ENCODE data around the gene CNGA4.

CNGA4 gene

GRCh38 chr11:6225896-6226295 is 13.0 kb upstream of the CNGA4 start:
- H3K9me3 ChIP-seq (ENCODE audit: control insufficient read depth, insufficient read depth, low read depth, low read length), result no peaks in the 10 kb centered on the region
- no peak overlapping the region for H3K27ac ChIP-seq (ENCODE audit: low read depth, low read length)
- no peak overlapping the region for H3K4me3 ChIP-seq (ENCODE audit: low read depth, low read length)
- no peaks in the 10 kb centered on the region for H3K4me1 ChIP-seq (ENCODE audit: control insufficient read depth, insufficient read depth, low read length)
- no peaks in the 10 kb centered on the region for H3K27me3 ChIP-seq (ENCODE audit: control insufficient read depth, insufficient read depth, low read length)
- peaks cover 31% of the 10 kb centered on the region for H3K36me3 ChIP-seq (ENCODE audit: control insufficient read depth, insufficient read depth, low read length)
- H3K9ac ChIP-seq (ENCODE audit: low read length), result no peak overlapping the region

- no peak overlapping the region for H3K9ac ChIP-seq (ENCODE audit: low read length)
- no peaks in the 10 kb centered on the region for H3K27me3 ChIP-seq (ENCODE audit: control insufficient read depth, insufficient read depth, low read length)
- no peak overlapping the region for H3K27ac ChIP-seq (ENCODE audit: low read depth, low read length)
- peaks cover 11% of the 10 kb centered on the region for H3K36me3 ChIP-seq (ENCODE audit: control insufficient read depth, insufficient read depth, low read length)
- no peak overlapping the region for H3K4me3 ChIP-seq (ENCODE audit: low read depth, low read length)
- H3K4me1 ChIP-seq (ENCODE audit: control insufficient read depth, insufficient read depth, low read length), result 0 out of 2 replicates have a peak, but pooled peaks cover 1% of the 10 kb centered on the region
- H3K9me3 ChIP-seq (ENCODE audit: control insufficient read depth, insufficient read depth, low read depth, low read length), result no peaks in the 10 kb centered on the region
These were observed 10.4 kb upstream of the CNGA4 start for GRCh38 chr11:6228520-6228919.

GRCh38 chr11:6229911-6230310 is 9.0 kb upstream of the CNGA4 start:
- 0 out of 2 replicates have a peak, but pooled peaks cover 6% of the 10 kb centered on the region for H3K4me1 ChIP-seq (ENCODE audit: control insufficient read depth, insufficient read depth, low read length)
- no peak overlapping the region for H3K27ac ChIP-seq (ENCODE audit: low read depth, low read length)
- no peaks in the 10 kb centered on the region for H3K36me3 ChIP-seq (ENCODE audit: control insufficient read depth, insufficient read depth, low read length)
- H3K9me3 ChIP-seq (ENCODE audit: control insufficient read depth, insufficient read depth, low read depth, low read length), result no peaks in the 10 kb centered on the region
- no peaks in the 10 kb centered on the region for H3K27me3 ChIP-seq (ENCODE audit: control insufficient read depth, insufficient read depth, low read length)
- no peak overlapping the region for H3K4me3 ChIP-seq (ENCODE audit: low read depth, low read length)
- H3K9ac ChIP-seq (ENCODE audit: low read length), result no peak overlapping the region

- Histone ChIP-seq H3K36me3 (ENCODE audit: control insufficient read depth, insufficient read depth, low read length) (no peaks in the 10 kb centered on the region), H3K27ac (ENCODE audit: low read depth, low read length) (no peak overlapping the region), H3K9ac (ENCODE audit: low read length) (no peak overlapping the region), H3K4me3 (ENCODE audit: low read depth, low read length) (no peak overlapping the region), H3K4me1 (ENCODE audit: control insufficient read depth, insufficient read depth, low read length) (0 out of 2 replicates have a peak, but pooled peaks cover 6% of the 10 kb centered on the region), H3K9me3 (ENCODE audit: control insufficient read depth, insufficient read depth, low read depth, low read length) (no peaks in the 10 kb centered on the region), H3K27me3 (ENCODE audit: control insufficient read depth, insufficient read depth, low read length) (no peaks in the 10 kb centered on the region)
These were observed 6.0 kb upstream of the CNGA4 start for GRCh38 chr11:6232899-6233298.

GRCh38 chr11:6233984-6234386 is 4.9 kb upstream of the CNGA4 start:
- Histone ChIP-seq H3K9me3 (ENCODE audit: control insufficient read depth, insufficient read depth, low read depth, low read length) (no peaks in the 10 kb centered on the region), H3K27me3 (ENCODE audit: control insufficient read depth, insufficient read depth, low read length) (no peaks in the 10 kb centered on the region), H3K36me3 (ENCODE audit: control insufficient read depth, insufficient read depth, low read length) (no peaks in the 10 kb centered on the region), H3K4me3 (ENCODE audit: low read depth, low read length) (peak overlapping the region; percentile 97), H3K27ac (ENCODE audit: low read depth, low read length) (no peak overlapping the region), H3K9ac (ENCODE audit: low read length) (peak overlapping the region; percentile 91), H3K4me1 (ENCODE audit: control insufficient read depth, insufficient read depth, low read length) (0 out of 2 replicates have a peak, but pooled peaks cover 6% of the 10 kb centered on the region)

- Histone ChIP-seq H3K27me3 (ENCODE audit: control insufficient read depth, insufficient read depth, low read length) (no peaks in the 10 kb centered on the region), H3K4me1 (ENCODE audit: control insufficient read depth, insufficient read depth, low read length) (0 out of 2 replicates have a peak, but pooled peaks cover 6% of the 10 kb centered on the region), H3K9ac (ENCODE audit: low read length) (peak within 1 kb of the TSS; percentile 91), H3K4me3 (ENCODE audit: low read depth, low read length) (peak within 1 kb of the TSS; percentile 97), H3K27ac (ENCODE audit: low read depth, low read length) (peak within 1 kb of the TSS; percentile 67; the same call in 1 of the 2 replicates), H3K9me3 (ENCODE audit: control insufficient read depth, insufficient read depth, low read depth, low read length) (no peaks in the 10 kb centered on the region), H3K36me3 (ENCODE audit: control insufficient read depth, insufficient read depth, low read length) (no peaks in the 10 kb centered on the region)
These were observed 4.3 kb upstream of the CNGA4 start, which contains the start of gene FHIP1B for GRCh38 chr11:6234387-6235107. TSS of gene FHIP1B (minus strand) at chr11:6234636. CDS start at chr11:6224516, 10,120 bp downstream.

GRCh38 chr11:6237266-6237665 is 1.6 kb upstream of the CNGA4 start:
- Histone ChIP-seq H3K27me3 (ENCODE audit: control insufficient read depth, insufficient read depth, low read length) (no peaks in the 10 kb centered on the region), H3K36me3 (ENCODE audit: control insufficient read depth, insufficient read depth, low read length) (no peaks in the 10 kb centered on the region), H3K9me3 (ENCODE audit: control insufficient read depth, insufficient read depth, low read depth, low read length) (no peaks in the 10 kb centered on the region), H3K9ac (ENCODE audit: low read length) (no peak overlapping the region), H3K27ac (ENCODE audit: low read depth, low read length) (no peak overlapping the region), H3K4me3 (ENCODE audit: low read depth, low read length) (no peak overlapping the region), H3K4me1 (ENCODE audit: control insufficient read depth, insufficient read depth, low read length) (0 out of 2 replicates have a peak, but pooled peaks cover 6% of the 10 kb centered on the region)

GRCh38 chr11:6237761-6238302 is 1.1 kb upstream of the CNGA4 start:
- Histone ChIP-seq H3K36me3 (ENCODE audit: control insufficient read depth, insufficient read depth, low read length) (no peaks in the 10 kb centered on the region), H3K9me3 (ENCODE audit: control insufficient read depth, insufficient read depth, low read depth, low read length) (no peaks in the 10 kb centered on the region), H3K4me3 (ENCODE audit: low read depth, low read length) (no peak overlapping the region), H3K27ac (ENCODE audit: low read depth, low read length) (no peak overlapping the region), H3K27me3 (ENCODE audit: control insufficient read depth, insufficient read depth, low read length) (no peaks in the 10 kb centered on the region), H3K9ac (ENCODE audit: low read length) (no peak overlapping the region), H3K4me1 (ENCODE audit: control insufficient read depth, insufficient read depth, low read length) (0 out of 2 replicates have a peak, but pooled peaks cover 6% of the 10 kb centered on the region)

- Histone ChIP-seq H3K36me3 (ENCODE audit: control insufficient read depth, insufficient read depth, low read length) (no peaks in the 10 kb centered on the region), H3K27ac (ENCODE audit: low read depth, low read length) (no peak overlapping the region)
These were observed 1.2 kb downstream of the CNGA4 start for GRCh38 chr11:6240139-6240538.

GRCh38 chr11:6240781-6241180 is 1.9 kb downstream of the CNGA4 start:
- Histone ChIP-seq H3K36me3 (ENCODE audit: control insufficient read depth, insufficient read depth, low read length) (no peaks in the 10 kb centered on the region), H3K9ac (ENCODE audit: low read length) (no peak overlapping the region), H3K9me3 (ENCODE audit: control insufficient read depth, insufficient read depth, low read depth, low read length) (no peaks in the 10 kb centered on the region), H3K27me3 (ENCODE audit: control insufficient read depth, insufficient read depth, low read length) (no peaks in the 10 kb centered on the region), H3K4me1 (ENCODE audit: control insufficient read depth, insufficient read depth, low read length) (no peaks in the 10 kb centered on the region), H3K4me3 (ENCODE audit: low read depth, low read length) (no peak overlapping the region), H3K27ac (ENCODE audit: low read depth, low read length) (no peak overlapping the region)

More at GRCh38 chr11:6240139-6240538, 1.2 kb downstream of the CNGA4 start:
- Histone ChIP-seq H3K9me3 (ENCODE audit: control insufficient read depth, insufficient read depth, low read depth, low read length) (no peaks in the 10 kb centered on the region), H3K9ac (ENCODE audit: low read length) (no peak overlapping the region), H3K4me3 (ENCODE audit: low read depth, low read length) (no peak overlapping the region), H3K4me1 (ENCODE audit: control insufficient read depth, insufficient read depth, low read length) (no peaks in the 10 kb centered on the region), H3K27me3 (ENCODE audit: control insufficient read depth, insufficient read depth, low read length) (no peaks in the 10 kb centered on the region)

- H3K9ac ChIP-seq (ENCODE audit: low read length), result no peak overlapping the region
- H3K4me3 ChIP-seq (ENCODE audit: low read depth, low read length), result no peak overlapping the region
- no peaks in the 10 kb centered on the region for H3K9me3 ChIP-seq (ENCODE audit: control insufficient read depth, insufficient read depth, low read depth, low read length)
- no peaks in the 10 kb centered on the region for H3K4me1 ChIP-seq (ENCODE audit: control insufficient read depth, insufficient read depth, low read length)
- H3K36me3 ChIP-seq (ENCODE audit: control insufficient read depth, insufficient read depth, low read length), result no peaks in the 10 kb centered on the region
- H3K27me3 ChIP-seq (ENCODE audit: control insufficient read depth, insufficient read depth, low read length), result no peaks in the 10 kb centered on the region
- H3K27ac ChIP-seq (ENCODE audit: low read depth, low read length), result no peak overlapping the region
These were observed 2.4 kb downstream of the CNGA4 start for GRCh38 chr11:6241316-6241715.

Data from HUES6 (cell line).